GM12878 (cell line): ENCODE measurements around the gene VIPR2.

Source experiments
- IRF4 ChIP-seq: IDR thresholded peaks from 2 replicates; pipeline ENCODE4 v1.6.1; 2011; ENCODE audit warnings: low read depth, low read length
- JUND ChIP-seq: IDR thresholded peaks from 2 replicates; pipeline ENCODE4 v1.6.1; 2012; ENCODE audit warnings: low read depth, mild to moderate bottlenecking, low read length, improper control_type of control experiment, moderate library complexity
- NBN ChIP-seq: fragments of 450-650 bp; IDR thresholded peaks from 2 replicates; pipeline ENCODE4 v1.6.1; 2016
- POLR2A ChIP-seq: IDR thresholded peaks from 2 replicates; pipeline ENCODE4 v1.6.1; 2011; ENCODE audit warnings: low read depth, mild to moderate bottlenecking, low read length
- RCOR1 ChIP-seq: conservative IDR thresholded peaks from 2 replicates; pipeline ENCODE4 v1.6.1; 2012; ENCODE audit warnings: low read depth, low read length, improper control_type of control experiment
- SREBF2 ChIP-seq: IDR thresholded peaks from 2 replicates; pipeline ENCODE4 v1.6.1; 2012; ENCODE audit warnings: mild to moderate bottlenecking, low read length
- TF ChIP-seq, protein P1 (sequence below): IDR thresholded peaks from 2 replicates; pipeline ENCODE4 v1.6.1; 2012; ENCODE audit warnings: low read depth, low read length, improper control_type of control experiment

DNA sequence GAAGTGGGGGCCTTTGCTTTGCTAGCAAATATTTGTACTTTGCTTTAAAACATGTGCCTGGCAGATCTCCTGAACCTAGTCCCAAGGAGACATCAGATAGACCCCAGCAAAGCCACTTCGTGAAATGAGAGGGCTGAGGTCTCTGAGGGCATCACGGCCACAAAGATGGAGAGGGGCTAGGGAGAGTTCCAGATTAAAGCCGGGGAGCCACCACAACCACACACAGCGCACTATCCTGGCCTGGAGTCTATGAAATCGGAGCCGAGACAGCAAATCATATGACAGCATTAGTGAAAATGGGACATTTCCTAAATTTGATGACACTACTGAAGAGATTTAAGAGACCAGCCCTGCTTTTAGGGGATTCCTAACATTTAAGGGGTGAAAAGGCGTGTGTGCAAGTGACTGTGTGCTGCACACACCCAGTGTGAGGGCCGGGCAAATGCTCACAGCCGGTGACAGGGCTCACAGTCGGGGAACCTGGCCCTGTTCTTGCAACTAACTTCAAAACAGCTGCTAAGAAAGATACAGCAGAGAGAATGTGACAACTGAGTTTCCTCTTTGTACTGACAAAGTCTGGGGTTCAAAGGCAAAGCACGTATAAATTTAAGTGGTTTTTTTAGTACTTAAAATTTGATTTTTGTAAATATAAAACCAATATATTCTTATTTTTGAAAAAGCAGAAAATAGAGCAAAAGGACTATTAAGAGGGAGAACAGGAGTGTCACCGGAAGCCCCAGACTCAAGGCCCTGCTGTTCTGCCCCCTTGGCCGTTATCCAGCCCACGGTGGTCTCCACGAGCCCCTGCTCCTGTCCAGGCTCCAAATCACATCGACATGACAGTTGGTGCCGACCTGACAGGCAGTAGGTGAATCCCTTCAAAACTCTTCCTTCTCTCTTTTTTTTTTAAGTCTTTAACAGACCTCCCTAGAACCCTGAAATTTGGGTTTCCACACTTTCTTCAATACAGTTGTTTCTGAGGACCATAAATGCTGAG, 49.5 kb downstream of the VIPR2 start:
- TF ChIP-seq NBN (no peak), IRF4 (no peak), JUND (no peak), RCOR1 (no peak), POLR2A (no peak), SREBF2 (no peak)
- TF ChIP-seq, protein P1, sequence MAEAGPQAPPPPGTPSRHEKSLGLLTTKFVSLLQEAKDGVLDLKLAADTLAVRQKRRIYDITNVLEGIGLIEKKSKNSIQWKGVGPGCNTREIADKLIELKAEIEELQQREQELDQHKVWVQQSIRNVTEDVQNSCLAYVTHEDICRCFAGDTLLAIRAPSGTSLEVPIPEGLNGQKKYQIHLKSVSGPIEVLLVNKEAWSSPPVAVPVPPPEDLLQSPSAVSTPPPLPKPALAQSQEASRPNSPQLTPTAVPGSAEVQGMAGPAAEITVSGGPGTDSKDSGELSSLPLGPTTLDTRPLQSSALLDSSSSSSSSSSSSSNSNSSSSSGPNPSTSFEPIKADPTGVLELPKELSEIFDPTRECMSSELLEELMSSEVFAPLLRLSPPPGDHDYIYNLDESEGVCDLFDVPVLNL: no peak
